ENCODE measurements around the gene ECE2. TPM values are rescaled to one million over a fixed set of nuclear protein-coding genes. Genes with fewer than 3 reads are reported as not detected.

ECE2 gene
- total RNA-seq, 1 experiment from 2014 or later, result not detected

GRCh38 chr3:184241141-184241446 lies 34.7 kb upstream of the ECE2 start:
- ChIA-PET POLR2A (ENCODE audit: low non-redundant PET) (no interaction called here), CTCF (interaction anchor here (0.8 kb wide), 1 partner anchor 13 kb away, joined by 5 read pairs; no protein-coding TSS in a partner anchor)
- Histone ChIP-seq H3K4me1 (ENCODE audit: insufficient read depth, low read length, poor library complexity, severe bottlenecking) (no peaks in the 10 kb centered on the region), H3K4me3 (ENCODE audit: low read depth, low read length, poor library complexity, severe bottlenecking) (no peak overlapping the region), H3K27me3 (replicated peaks; ENCODE audit: insufficient read depth, low read depth, low read length, poor library complexity) (no peaks in the 10 kb centered on the region), H3K9me3 (ENCODE audit: low read depth, low read length, poor library complexity, severe bottlenecking) (no peaks in the 10 kb centered on the region), H3K36me3 (ENCODE audit: insufficient read depth, low read length, poor library complexity, severe bottlenecking) (peaks cover 32% of the 10 kb centered on the region), H3K27ac (ENCODE audit: low read depth, low read length, poor library complexity, severe bottlenecking) (no peak overlapping the region)
- no peak for DNase-seq (ENCODE audit: low spot score)
- TF ChIP-seq CTCF (conservative IDR thresholded peaks at IDR 0.05; ENCODE audit: low read depth, low read length), result no peak
- no peak for TF ChIP-seq EZH2 (IDR thresholded peaks at IDR 0.05; ENCODE audit: borderline replicate concordance, low read depth, low read length, poor library complexity, severe bottlenecking)
- no TSS peak for BruUV-seq (replicated peaks)
- intact Hi-C loops (cut with micrococcal nuclease; ENCODE audit: unreplicated experiment), result no loop called here

GRCh38 chr3:184241447-184242296 lies 34.1 kb upstream of the ECE2 start:
- Histone ChIP-seq H3K27ac (ENCODE audit: low read depth, low read length, poor library complexity, severe bottlenecking) (no peak overlapping the region), H3K9me3 (ENCODE audit: low read depth, low read length, poor library complexity, severe bottlenecking) (no peaks in the 10 kb centered on the region), H3K4me1 (ENCODE audit: insufficient read depth, low read length, poor library complexity, severe bottlenecking) (no peaks in the 10 kb centered on the region), H3K27me3 (replicated peaks; ENCODE audit: insufficient read depth, low read depth, low read length, poor library complexity) (no peaks in the 10 kb centered on the region), H3K4me3 (ENCODE audit: low read depth, low read length, poor library complexity, severe bottlenecking) (no peak overlapping the region), H3K36me3 (ENCODE audit: insufficient read depth, low read length, poor library complexity, severe bottlenecking) (peaks cover 32% of the 10 kb centered on the region)
- CTCF ChIA-PET, result no interaction called here
- no peak for DNase-seq (ENCODE audit: low spot score)
- intact Hi-C loops (cut with micrococcal nuclease; ENCODE audit: unreplicated experiment), result no loop called here
- TF ChIP-seq CTCF (conservative IDR thresholded peaks at IDR 0.05; ENCODE audit: low read depth, low read length), result peak; percentile 34; the same call in 1 of the 2 replicates
- no peak for TF ChIP-seq EZH2 (IDR thresholded peaks at IDR 0.05; ENCODE audit: borderline replicate concordance, low read depth, low read length, poor library complexity, severe bottlenecking)
- no TSS peak for BruUV-seq (replicated peaks)
- POLR2A ChIA-PET (ENCODE audit: low non-redundant PET), result interaction anchor here (1.2 kb wide), 1 partner anchor 391 kb away, joined by 6 read pairs; no protein-coding TSS in a partner anchor

- CTCF ChIA-PET, result no interaction called here
- Histone ChIP-seq H3K4me3 (ENCODE audit: low read depth, low read length, poor library complexity, severe bottlenecking) (no peak overlapping the region), H3K27ac (ENCODE audit: low read depth, low read length, poor library complexity, severe bottlenecking) (no peak overlapping the region), H3K27me3 (replicated peaks; ENCODE audit: insufficient read depth, low read depth, low read length, poor library complexity) (no peaks in the 10 kb centered on the region), H3K4me1 (ENCODE audit: insufficient read depth, low read length, poor library complexity, severe bottlenecking) (no peaks in the 10 kb centered on the region), H3K36me3 (ENCODE audit: insufficient read depth, low read length, poor library complexity, severe bottlenecking) (peaks cover 32% of the 10 kb centered on the region), H3K9me3 (ENCODE audit: low read depth, low read length, poor library complexity, severe bottlenecking) (no peaks in the 10 kb centered on the region)
- no peak for DNase-seq (ENCODE audit: low spot score)
- POLR2A ChIA-PET (ENCODE audit: low non-redundant PET), result interaction anchor here (1.2 kb wide), 1 partner anchor 391 kb away, joined by 6 read pairs; no protein-coding TSS in a partner anchor
- intact Hi-C loops (cut with micrococcal nuclease; ENCODE audit: unreplicated experiment), result no loop called here
- TF ChIP-seq CTCF (conservative IDR thresholded peaks at IDR 0.05; ENCODE audit: low read depth, low read length) (no peak), EZH2 (IDR thresholded peaks at IDR 0.05; ENCODE audit: borderline replicate concordance, low read depth, low read length, poor library complexity, severe bottlenecking) (no peak)
- BruUV-seq (replicated peaks), result no TSS peak
Measured at GRCh38 chr3:184242297-184242685, 33.5 kb upstream of the ECE2 start.

Data from A673 (cell line).